DOHH2 (cell line): ENCODE measurements around the gene SERPINA5.

Experiments used
- H3F3A ChIP-seq: fragments of 200-600 bp; sonication (generic), shearing (Covaris generic); 2 replicates; pipeline ENCODE4 v1.6.0; 2016; ENCODE audit warnings: antibody characterized with exemption, mild to moderate bottlenecking; ENCODE audit not compliant: control insufficient read depth, insufficient read depth
- H3K27ac ChIP-seq: fragments of 200-600 bp; sonication (generic); 2 replicates; pipeline ENCODE4 v1.5.1; 2014; ENCODE audit warnings: low read depth, mild to moderate bottlenecking, low read length, moderate library complexity
- H3K27me3 ChIP-seq: fragments of 200-600 bp; sonication (generic); 2 replicates; pipeline ENCODE4 v1.6.1; 2014; ENCODE audit warnings: mild to moderate bottlenecking, low read length, mixed read lengths; ENCODE audit not compliant: control insufficient read depth
- H3K36me3 ChIP-seq: fragments of 200-600 bp; sonication (generic); 2 replicates; pipeline ENCODE4 v1.6.1; 2014; ENCODE audit warnings: mild to moderate bottlenecking, low read length, moderate library complexity, mixed read lengths; ENCODE audit not compliant: control insufficient read depth
- H3K4me1 ChIP-seq: fragments of 200-600 bp; sonication (generic); 2 replicates; pipeline ENCODE4 v1.6.1; 2014; ENCODE audit warnings: mild to moderate bottlenecking, low read length, mixed read lengths; ENCODE audit not compliant: control insufficient read depth
- H3K4me2 ChIP-seq: fragments of 200-600 bp; sonication (generic); 2 replicates; pipeline ENCODE4 v1.6.0; 2014; ENCODE audit warnings: mild to moderate bottlenecking, low read length, moderate library complexity
- H3K4me3 ChIP-seq: fragments of 200-600 bp; sonication (generic); 2 replicates; pipeline ENCODE4 v1.5.1; 2014; ENCODE audit warnings: mild to moderate bottlenecking, low read length, mixed read lengths
- H3K79me2 ChIP-seq: fragments of 200-600 bp; sonication (generic); 2 replicates; pipeline ENCODE4 v1.6.1; 2014; ENCODE audit warnings: mild to moderate bottlenecking, low read length, mixed read lengths; ENCODE audit not compliant: control insufficient read depth
- H3K9me2 ChIP-seq: fragments of 200-600 bp; sonication (generic); replicated peaks from 2 replicates; pipeline ENCODE4 v1.6.1; 2014; ENCODE audit warnings: mild to moderate bottlenecking, low read length, mixed read lengths; ENCODE audit not compliant: control insufficient read depth
- H3K9me3 ChIP-seq: fragments of 200-600 bp; sonication (generic); 2 replicates; pipeline ENCODE4 v1.6.1; 2014; ENCODE audit warnings: antibody characterized with exemption, low read length, mixed read lengths; ENCODE audit not compliant: control insufficient read depth, insufficient read depth
- H4K20me1 ChIP-seq: fragments of 200-600 bp; sonication (generic); 2 replicates; pipeline ENCODE4 v1.6.0; 2014; ENCODE audit warnings: low read depth, mild to moderate bottlenecking, antibody characterized with exemption, low read length, moderate library complexity; ENCODE audit not compliant: control insufficient read depth, insufficient read depth
- CTCF ChIP-seq: fragments of 200-600 bp; sonication (generic); IDR thresholded peaks from one replicate; pipeline ENCODE4 v1.5.1; 2014; ENCODE audit warnings: antibody characterized with exemption, mild to moderate bottlenecking, low read depth, low read length; ENCODE audit not compliant: poor library complexity, severe bottlenecking
- EZH2phosphoT487 ChIP-seq: fragments of 200-600 bp; sonication (generic); IDR thresholded peaks from 2 replicates; pipeline ENCODE4 v1.6.1; 2017; ENCODE audit warnings: borderline replicate concordance, mild to moderate bottlenecking, antibody characterized with exemption, low read length, moderate library complexity, mixed read lengths

The SERPINA5 gene

GRCh38 chr14:94591073-94591472 lies 9.8 kb downstream of the SERPINA5 start:
- no peak for TF ChIP-seq EZH2phosphoT487
- no peak for TF ChIP-seq CTCF
- H3K4me3 ChIP-seq, result no peak overlapping the region
- no peaks in the 10 kb centered on the region for H3K36me3 ChIP-seq
- no peaks in the 10 kb centered on the region for H3K4me1 ChIP-seq
- no peaks in the 10 kb centered on the region for H4K20me1 ChIP-seq
- H3K4me2 ChIP-seq, result no peak overlapping the region
- no peaks in the 10 kb centered on the region for H3K9me2 ChIP-seq
- H3K9me3 ChIP-seq, result no peaks in the 10 kb centered on the region
- no peaks in the 10 kb centered on the region for H3K79me2 ChIP-seq
- peaks cover 9% of the 10 kb centered on the region; the same call in 1 of the 2 replicates for H3K27me3 ChIP-seq
- H3K27ac ChIP-seq, result no peak overlapping the region
- no peaks in the 10 kb centered on the region for H3F3A ChIP-seq

GRCh38 chr14:94591871-94592270 lies 10.6 kb downstream of the SERPINA5 start:
- Histone ChIP-seq H4K20me1 (no peaks in the 10 kb centered on the region), H3K4me3 (no peak overlapping the region), H3K27ac (no peak overlapping the region), H3K9me3 (no peaks in the 10 kb centered on the region), H3K9me2 (no peaks in the 10 kb centered on the region), H3K79me2 (no peaks in the 10 kb centered on the region), H3K27me3 (peaks cover 9% of the 10 kb centered on the region; the same call in 1 of the 2 replicates), H3K36me3 (no peaks in the 10 kb centered on the region), H3F3A (no peaks in the 10 kb centered on the region), H3K4me1 (no peaks in the 10 kb centered on the region), H3K4me2 (no peak overlapping the region)
- no peak for TF ChIP-seq EZH2phosphoT487
- TF ChIP-seq CTCF, result no peak

GRCh38 chr14:94592457-94592856 lies 11.2 kb downstream of the SERPINA5 start:
- H3K79me2 ChIP-seq, result no peaks in the 10 kb centered on the region
- no peaks in the 10 kb centered on the region for H3K9me2 ChIP-seq
- H3K9me3 ChIP-seq, result no peaks in the 10 kb centered on the region
- no peaks in the 10 kb centered on the region for H3K36me3 ChIP-seq
- peaks cover 6% of the 10 kb centered on the region; the same call in 1 of the 2 replicates for H3K27me3 ChIP-seq
- H3K4me1 ChIP-seq, result no peaks in the 10 kb centered on the region
- H3K4me3 ChIP-seq, result no peak overlapping the region
- H4K20me1 ChIP-seq, result no peaks in the 10 kb centered on the region
- no peaks in the 10 kb centered on the region for H3F3A ChIP-seq
- no peak overlapping the region for H3K4me2 ChIP-seq
- H3K27ac ChIP-seq, result no peak overlapping the region
- TF ChIP-seq EZH2phosphoT487 (no peak), CTCF (no peak)

GRCh38 chr14:94593376-94593748 lies 12.1 kb downstream of the SERPINA5 start:
- H3K4me3 ChIP-seq, result no peak overlapping the region
- peaks cover 4% of the 10 kb centered on the region; the same call in 1 of the 2 replicates for H3K27me3 ChIP-seq
- H3K27ac ChIP-seq, result no peak overlapping the region
- H3F3A ChIP-seq, result no peaks in the 10 kb centered on the region
- no peaks in the 10 kb centered on the region for H3K4me1 ChIP-seq
- H4K20me1 ChIP-seq, result no peaks in the 10 kb centered on the region
- H3K9me2 ChIP-seq, result no peaks in the 10 kb centered on the region
- H3K9me3 ChIP-seq, result no peaks in the 10 kb centered on the region
- TF ChIP-seq CTCF (no peak), EZH2phosphoT487 (no peak)
- no peaks in the 10 kb centered on the region for H3K79me2 ChIP-seq
- no peak overlapping the region for H3K4me2 ChIP-seq
- no peaks in the 10 kb centered on the region for H3K36me3 ChIP-seq
